Activated CD8-positive, alpha-beta memory T cell treated with anti-CD3 and anti-CD28 coated beads, Interleukin-2, amount 50 U/mL, for 24 hours (primary cell): ENCODE results near the gene AGXT2.

Experiments
- DNase-seq: peaks from one replicate; pipeline ENCODE4 v3.0.0-alpha.2; 2020; ENCODE audit errors: extremely low read depth

The AGXT2 gene

DNA sequence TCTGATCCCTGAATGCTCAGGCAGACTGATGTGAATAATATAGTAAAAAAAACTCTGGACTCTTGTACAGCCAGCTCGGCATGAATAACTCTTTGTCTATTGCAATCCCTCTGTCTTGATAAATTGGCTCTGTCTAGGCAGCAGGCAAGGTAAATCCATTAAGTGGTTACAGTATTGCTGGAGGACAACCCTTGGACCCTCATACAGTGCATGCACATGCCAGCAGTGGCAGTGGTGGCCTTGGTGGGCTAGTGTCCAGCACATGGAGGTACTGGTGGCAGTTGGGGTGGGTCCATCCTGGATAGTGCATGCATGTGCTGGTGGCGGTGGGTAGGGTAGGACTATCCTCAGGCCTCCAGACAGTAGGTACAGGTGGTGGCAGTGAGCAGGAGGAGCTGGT is 79.5 kb downstream of the AGXT2 start:
- no peak for DNase-seq

DNA sequence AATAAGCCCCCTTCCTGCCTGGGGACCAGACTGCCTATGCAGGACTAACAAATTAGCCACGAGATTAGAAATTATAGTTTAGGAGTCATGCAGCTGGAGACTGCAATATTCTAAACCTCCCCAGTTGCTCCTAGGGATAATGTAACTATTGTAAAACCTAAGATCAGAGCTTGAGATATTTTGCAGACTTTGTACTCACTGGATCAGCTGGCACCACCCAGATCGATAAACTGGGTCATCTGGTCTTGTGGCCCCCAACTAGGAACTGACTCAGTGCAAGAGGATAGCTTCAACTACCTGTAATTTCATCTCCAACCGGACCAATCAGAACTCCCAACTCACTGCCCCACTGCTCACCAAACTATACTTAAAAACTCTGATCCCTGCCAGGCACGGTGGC is 80.2 kb downstream of the AGXT2 start:
- DNase-seq = no peak

DNA sequence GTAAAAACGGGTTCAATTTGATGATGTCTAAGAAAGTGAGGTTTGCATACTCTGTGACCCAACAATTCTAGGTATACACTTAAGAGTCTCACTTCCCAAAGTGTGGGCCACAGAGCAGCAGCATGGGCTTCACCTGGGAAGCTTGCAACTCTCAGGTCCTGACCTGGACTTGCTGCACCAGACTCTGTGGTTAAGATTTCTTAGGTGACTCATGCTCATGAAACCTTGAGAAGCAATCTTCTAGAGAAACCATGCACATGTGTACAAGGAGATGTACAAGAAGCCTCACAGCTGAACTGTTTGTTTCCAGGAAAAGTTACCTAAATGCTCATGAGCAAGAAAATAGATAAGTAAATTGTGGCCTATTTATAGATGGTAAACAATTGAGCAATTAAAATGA is 88.4 kb downstream of the AGXT2 start:
- no peak for DNase-seq

DNA sequence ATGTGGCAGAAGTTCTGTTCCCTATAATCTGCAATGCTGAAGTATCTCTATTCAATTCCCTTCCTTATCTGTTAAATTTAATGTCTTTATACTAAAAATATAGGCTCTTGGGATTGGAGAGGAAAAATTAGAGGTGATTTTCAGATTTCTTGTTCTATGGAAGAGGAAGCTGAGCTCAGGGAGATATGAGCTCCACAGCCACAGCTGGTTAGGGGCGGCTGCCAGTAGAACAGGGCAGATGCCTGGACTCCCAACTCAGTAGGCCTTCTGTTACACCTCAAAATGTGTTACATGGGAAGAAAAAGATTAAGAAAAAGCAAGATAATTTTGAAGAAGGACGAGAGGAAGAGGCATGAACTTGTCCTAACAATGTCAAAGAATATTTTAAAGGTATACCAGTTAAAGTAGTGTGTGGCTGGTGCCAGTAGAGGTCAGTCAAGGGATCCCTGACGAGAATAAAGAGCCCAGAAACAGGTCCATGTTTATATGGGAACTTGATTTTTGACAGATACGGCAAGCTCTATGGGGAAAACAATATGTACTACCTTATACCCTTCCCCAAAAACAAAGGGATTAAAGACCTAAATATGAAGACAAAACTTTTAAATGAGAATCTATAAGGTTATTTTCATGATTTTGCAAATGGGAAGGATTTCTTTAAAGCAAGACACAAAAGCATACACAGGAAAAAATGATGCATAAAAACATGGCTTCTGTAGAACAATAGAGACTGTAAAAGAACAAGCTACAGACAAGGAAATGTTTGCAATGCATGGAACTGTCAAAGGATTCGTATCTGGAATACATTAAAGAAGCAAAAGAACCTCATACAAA is 89.7 kb downstream of the AGXT2 start:
- no peak for DNase-seq

DNA sequence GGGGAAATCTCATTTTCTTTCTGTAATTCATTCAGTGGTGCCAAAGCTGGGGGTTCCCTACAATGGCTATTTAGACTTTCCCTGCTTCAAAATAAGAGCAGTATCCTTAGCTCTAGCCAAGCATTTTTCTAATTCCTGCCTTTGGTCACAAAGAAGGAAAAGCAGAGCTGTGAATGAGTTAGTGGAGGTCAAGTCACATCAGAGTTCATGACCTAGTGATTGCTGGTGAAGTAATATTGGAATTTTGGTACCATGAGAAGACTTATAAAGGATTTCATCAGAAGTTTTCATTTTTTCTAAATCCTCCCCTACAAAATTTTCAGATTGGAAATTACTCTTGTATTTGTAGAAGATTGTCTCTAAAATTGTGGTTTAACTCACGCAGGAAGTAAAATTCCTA is 90.4 kb downstream of the AGXT2 start:
- DNase-seq = no peak
